Measurements from ENCODE around the gene RNF112.

- TF ChIP-seq, protein P1, sequence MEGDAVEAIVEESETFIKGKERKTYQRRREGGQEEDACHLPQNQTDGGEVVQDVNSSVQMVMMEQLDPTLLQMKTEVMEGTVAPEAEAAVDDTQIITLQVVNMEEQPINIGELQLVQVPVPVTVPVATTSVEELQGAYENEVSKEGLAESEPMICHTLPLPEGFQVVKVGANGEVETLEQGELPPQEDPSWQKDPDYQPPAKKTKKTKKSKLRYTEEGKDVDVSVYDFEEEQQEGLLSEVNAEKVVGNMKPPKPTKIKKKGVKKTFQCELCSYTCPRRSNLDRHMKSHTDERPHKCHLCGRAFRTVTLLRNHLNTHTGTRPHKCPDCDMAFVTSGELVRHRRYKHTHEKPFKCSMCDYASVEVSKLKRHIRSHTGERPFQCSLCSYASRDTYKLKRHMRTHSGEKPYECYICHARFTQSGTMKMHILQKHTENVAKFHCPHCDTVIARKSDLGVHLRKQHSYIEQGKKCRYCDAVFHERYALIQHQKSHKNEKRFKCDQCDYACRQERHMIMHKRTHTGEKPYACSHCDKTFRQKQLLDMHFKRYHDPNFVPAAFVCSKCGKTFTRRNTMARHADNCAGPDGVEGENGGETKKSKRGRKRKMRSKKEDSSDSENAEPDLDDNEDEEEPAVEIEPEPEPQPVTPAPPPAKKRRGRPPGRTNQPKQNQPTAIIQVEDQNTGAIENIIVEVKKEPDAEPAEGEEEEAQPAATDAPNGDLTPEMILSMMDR (IDR thresholded peaks at IDR 0.05 in 8 of 11, conservative IDR thresholded peaks at IDR 0.05 in 3 of 11), result no peak
- TF ChIP-seq POLR2AphosphoS5 (IDR thresholded peaks at IDR 0.05), result no peak
Observed at GRCh38 chr17:19412510-19412909, 1.5 kb downstream of the RNF112 start.
